COLO668 (cell line): Measurements from ENCODE around the gene NRROS.
"Not testable (repeated sequence)": the region's sequence is repeated elsewhere in the genome, so short reads cannot be mapped to it uniquely, and the experiment has no call there.

Source experiments
- DNase-seq: peaks from one replicate; lab custom pipeline; 2025; ENCODE audit not compliant: unreplicated experiment; lab: John Stamatoyannopoulos, UW

Gene NRROS

DNA sequence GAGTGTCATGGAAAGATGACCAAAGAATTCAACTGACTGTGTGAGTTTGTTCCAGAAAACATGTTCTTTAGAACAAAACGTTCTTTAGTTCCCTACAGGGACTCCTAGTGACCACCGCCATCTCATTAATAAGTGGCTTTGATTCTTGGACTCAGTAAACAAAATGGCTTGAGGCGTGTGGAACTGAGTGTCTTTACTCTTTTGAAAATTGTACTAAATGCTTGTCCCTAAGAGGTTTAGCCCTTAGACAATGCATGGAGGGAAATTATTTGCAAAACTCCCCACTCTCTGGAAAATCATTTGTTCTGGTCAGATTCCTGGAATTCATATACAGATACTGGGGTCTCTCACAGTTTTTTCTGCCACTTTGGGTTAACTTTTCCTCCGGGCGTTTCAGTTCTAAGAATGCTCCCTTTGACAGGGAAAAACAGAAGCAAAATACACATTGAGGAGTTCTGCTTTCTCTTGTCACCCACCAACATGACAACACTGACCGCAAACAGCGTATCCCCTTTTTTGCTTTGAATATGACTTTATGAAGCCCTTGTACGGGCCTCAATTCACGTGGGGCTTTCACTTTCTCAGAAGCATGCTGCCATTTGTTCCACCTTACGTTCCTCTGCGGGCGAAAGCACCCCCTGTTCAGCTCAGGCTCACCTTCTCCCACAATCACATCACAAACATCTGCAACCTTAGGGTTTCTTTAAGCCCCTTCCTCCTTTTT, 15.3 kb upstream of the NRROS start:
- DNase-seq: no peak

DNA sequence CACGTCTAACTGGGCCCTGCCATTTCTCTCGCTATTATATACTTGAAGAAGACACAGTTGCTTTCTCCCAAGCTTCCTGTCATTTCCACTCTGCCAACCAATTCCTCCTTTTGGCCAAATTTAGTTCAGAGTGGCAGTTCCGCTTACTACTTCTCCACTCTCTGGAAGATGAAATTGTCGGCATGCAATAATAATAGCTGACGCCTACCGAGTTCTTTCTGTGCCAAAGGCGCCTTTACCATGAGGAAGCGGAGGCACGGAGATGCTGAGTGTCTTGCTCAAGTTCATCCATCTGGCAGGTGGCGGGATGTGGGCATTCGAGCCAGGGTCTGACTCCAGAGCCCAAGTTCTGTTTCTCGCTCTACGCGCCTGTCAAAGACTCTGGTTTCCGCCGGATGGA, 14.6 kb upstream of the NRROS start:
- DNase-seq: no peak

DNA sequence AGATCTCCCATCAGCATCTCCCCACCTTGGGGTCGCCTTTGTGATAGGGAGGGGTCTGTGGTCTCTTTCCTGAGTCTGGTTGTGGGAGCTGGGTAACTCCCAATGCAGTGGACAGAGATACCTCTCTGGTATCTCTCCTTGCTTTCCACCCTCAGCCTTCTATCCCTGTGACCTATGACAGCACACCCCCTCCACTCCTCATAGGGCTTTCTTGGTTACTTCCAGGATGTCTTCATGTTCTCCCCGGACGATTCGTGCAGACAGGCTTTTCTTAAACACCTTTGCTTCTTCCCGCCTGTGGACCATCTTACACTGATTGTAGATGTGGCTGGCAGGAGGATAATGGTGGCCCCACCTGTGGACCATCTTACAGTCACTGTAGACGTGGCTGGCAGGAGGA, 14.2 kb upstream of the NRROS start:
- DNase-seq: no peak

DNA sequence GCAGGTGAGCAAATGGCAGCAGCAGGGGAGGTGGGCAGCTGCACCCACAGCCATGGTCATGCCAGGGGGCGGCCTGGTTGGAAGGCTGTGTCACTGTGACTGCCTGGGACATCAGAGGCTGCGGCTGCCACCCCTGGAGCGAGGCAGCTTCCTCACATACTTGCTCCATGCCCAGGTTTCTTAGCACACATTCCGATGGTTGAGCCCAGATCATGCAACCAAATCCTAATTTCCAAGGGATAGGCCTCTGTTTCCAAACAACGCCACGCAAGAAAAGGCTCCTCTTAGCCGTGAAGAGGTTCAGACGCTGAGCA, 11.6 kb upstream of the NRROS start:
- no peak for DNase-seq

DNA sequence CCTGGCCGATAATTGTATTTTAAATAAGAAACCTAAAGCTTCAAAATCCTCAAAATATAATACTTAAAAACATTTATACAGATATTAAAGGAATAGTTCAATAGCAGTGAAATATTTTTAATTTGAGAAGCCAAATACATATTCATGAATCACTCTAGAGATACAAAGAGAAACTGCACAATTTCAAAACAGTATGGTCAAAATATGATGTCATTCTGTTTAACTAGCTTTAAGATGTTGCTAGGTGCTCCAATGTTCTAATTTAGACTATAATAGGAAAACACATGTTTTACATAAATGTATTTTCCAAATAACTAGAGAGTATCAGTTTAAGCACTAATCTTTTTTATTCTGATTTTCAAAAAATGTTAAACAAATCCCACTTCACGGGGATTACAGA, 10.3 kb upstream of the NRROS start:
- DNase-seq: no peak

DNA sequence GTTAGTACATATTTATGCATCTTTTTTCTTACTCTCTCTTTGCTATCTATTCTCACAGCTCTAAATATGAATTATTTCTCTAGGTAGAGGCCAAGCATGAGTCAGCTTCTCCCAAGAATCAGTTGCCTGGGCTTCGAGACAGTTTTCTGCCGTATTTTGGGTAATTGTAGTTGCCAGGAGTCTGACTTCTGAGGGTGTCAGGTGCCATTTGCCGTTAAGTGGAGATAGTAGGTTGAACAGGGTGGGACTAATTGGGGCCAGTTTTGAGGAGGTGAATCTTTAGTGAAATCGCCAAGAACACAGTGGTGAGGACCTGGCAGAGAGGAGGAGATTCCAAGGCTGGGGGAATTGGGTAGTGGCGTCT, 7.8 kb upstream of the NRROS start:
- DNase-seq: no peak

DNA sequence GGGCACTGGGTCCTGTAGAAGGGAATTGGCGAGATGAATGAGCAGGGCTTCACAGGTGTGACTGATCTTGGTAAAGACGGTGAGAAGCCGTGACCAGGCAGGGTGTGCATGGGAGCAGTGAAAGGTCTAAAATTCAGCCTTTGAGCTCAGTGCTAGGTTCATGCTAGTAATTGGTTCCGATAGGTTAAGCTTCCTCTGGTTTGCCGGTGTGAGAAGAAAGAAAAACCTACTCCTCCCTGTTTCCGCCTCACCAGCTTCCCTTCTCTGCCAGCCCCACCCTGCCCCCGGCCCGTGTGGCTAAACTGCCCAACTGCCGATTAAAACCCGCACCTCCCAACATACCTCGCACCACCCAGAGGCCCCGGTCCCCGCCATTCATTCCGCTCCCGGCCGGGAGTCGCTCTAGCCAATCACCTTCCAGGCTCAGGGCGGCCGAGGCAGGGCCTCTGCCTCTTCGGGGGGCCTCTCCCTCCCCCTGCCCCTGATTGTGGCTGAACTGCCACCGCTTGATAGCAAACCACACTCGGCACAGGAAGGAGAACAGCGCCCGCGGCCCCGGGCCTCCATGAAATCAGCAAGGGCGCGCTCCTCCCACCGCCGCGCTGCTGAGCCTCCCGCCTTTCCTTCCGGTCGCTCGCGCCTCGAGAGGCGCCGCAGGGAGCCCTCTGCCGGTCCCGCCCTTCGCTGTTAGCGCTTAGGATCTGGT, 7.3 kb upstream of the NRROS start:
- DNase-seq: peak; percentile 76

DNA sequence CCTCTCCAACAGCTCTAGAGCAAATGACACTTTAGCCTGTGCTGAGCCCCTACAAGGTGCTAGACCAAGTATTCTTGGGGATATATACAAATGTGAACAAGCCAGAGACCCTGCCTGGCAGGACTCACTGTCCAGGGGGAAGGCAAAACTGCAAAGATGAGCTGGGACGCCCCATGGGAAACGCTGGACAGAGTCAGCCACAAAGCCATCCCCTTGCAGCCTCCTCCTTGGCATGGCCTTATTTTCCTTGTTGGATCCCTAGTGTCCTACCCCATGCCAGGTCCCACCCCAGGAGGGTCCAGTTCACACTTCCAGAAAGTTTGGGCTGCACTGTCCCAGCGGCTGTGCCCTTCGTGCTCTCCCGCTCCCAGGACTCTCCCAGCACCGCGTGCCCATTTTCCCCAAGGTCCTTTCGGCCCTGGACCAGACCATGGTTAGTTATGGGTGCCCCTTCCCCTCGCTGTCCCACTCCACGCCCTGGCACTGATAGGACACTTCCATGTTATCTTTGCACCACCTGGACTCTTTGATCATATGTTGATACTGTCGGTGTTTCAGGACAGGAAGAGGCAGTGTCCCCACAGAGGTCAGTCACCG, 5.8 kb upstream of the NRROS start:
- no peak for DNase-seq

DNA sequence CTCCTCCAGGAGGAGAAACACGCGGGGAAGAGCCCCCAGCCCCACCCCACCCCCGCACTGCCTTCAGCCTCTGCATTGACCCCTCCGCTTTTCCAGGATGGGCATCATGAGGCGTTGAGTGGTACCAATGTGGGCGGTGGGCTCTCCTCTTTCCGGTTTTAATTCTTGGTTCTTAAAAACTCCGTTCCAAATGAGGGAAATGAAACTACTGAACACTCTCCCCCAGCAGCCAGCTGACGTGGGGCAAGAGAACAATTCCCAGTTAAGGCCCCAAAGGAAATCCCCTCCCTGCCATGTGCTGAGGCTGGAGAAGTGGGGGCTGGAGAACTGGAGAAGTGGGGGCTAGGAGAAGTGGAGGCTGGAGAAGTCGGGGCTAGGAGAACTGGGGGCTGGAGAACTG, 5.3 kb upstream of the NRROS start:
- no peak for DNase-seq

DNA sequence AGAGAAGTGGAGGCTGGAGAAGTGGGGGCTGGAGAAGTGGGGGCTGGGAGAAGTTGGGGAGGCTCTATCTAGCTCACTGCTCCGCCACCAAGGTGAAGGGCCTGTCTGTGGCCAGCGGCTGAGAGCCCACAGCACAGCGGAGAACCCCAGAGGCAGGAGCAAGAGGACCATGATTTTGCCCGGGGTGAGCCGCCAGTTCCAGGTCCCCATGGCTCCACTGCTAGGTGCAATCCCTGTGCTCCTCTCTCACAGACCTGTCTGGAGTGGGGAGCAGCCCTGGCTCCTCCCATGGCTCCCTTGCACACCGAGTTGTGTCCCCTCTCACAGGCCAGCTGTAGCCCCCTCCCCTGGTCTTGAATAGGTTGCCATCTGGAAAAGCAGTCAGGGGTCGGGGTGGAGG, 4.7 kb upstream of the NRROS start:
- no peak for DNase-seq

DNA sequence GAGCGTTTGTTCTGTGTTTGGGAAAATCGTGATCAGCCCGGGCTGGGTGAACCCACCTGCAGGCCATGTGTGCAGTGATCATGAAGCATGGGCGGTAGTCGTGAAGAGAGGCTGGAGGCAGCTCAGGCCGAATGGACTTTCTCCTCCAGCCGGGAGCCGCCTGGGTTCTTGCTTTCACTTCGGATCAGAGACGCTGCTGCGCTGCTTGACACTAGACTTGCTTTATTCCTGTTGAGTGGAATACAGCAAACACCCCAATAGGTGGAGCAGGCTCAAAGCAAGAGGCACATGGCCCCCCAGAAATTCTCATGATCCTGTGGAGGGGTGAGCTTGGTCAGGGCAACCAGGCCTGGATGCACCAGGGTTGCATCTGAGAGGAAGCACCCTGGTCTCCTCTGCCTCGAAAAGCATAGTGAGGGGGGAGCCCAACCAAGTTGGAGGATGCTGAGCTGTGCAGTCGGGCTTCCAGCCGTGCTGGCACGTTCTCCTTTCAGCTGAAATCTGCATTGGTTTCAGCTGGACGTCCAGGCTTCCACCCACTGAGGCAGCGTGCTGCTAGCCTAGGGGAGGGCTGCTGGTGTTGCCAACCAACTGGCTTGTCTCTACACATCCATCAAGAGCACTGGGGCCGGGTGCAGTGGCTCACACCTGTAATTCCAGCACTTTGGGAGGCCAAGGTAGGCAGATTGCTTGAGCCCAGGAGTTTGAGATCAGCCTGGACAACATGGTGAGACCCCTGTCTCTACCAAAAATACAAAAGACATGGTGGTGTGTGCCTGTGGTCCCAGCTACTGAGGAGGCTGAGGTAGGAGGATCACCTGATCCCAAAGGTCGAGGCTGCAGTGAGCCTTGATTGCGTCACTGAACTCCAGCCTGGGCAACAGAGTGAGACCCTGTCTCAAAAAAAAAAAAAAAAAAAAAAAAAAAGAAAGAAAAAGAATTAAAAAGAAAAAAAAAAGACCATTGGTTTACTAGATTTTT, 2.8 kb upstream of the NRROS start:
- DNase-seq: no peak

DNA sequence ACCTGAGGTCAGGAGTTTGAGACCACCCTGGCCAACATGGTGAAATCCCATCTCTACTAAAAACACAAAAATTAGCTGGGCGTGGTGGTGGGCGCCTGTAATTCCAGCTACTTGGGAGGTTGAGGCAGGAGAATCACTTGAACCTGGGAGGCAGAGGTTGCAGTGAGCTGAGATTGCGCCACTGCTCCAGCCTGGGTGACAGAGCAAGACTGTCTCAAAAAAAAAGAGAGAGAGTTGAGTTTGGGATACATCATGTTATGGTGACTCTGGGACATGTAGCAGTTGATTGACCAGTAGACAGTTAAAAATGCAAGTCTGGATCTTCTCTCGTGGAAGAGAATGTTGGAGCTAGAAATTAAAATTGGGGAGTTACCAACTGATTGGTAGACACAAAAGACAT, 1.6 kb upstream of the NRROS start:
- not testable (repeated sequence) for DNase-seq

DNA sequence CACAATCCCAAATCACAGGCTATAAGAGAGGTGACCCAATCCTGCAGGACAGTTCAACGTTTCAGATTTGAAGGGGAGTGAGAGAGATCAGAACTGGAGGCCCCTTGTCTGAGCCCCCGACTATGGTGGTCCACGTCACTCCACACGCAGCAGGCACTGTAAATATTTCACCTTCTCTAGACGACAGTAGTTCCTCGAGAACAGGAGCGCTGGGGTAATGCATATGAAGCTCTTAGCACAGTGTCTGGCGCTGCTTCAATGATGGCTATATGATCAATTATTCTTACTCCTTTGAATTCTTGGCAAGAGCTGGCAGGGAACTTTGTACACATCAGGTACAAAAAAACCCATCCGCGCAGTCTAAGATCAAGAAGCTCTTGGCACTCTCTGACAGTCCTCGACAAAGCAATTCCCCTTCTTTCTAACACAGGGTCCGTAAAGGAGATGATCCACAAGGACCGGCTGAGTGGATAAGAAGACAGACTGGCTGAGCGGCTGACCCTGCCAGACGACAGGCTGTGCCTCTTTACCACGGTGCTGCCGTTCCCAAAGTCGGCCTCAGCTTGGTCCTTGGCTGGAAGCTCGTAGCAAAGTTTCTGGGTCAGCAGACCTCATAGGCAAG, 522 bp upstream of the NRROS start:
- DNase-seq: no peak

DNA sequence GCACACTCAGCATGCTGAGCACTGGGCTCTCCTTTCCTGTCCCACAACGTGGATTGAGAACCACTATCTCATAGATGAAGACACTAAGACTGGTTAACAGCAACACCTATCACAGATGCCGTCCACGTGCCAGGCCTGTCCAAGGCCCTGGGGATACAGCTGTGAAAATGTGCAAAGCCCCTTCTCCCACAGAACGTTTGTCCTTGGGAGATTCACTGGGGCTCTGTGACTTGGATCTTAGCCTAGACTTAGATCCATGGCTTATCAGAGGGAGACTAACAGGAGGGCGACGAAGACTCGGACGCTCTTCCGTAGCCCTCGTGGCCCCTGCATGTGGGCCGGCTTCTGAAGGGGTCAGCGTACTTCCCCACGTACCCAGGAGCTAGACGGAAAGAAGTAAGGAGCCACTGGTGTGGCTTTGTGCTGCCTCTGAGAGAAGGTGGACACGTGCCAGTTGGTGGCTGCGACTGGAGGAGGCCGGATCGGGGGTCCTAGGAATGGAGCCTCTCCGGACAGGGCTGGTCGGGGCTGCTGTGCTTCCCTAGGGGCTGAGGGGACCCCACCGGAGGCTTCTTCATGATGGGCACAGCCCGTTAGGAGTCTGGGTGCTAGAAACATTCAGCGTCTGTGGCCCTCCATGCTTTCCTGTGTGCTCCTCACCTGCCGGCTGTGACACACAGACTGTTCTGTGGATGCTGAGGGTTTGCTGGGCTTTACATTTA, 964 bp downstream of the NRROS start:
- no peak for DNase-seq

DNA sequence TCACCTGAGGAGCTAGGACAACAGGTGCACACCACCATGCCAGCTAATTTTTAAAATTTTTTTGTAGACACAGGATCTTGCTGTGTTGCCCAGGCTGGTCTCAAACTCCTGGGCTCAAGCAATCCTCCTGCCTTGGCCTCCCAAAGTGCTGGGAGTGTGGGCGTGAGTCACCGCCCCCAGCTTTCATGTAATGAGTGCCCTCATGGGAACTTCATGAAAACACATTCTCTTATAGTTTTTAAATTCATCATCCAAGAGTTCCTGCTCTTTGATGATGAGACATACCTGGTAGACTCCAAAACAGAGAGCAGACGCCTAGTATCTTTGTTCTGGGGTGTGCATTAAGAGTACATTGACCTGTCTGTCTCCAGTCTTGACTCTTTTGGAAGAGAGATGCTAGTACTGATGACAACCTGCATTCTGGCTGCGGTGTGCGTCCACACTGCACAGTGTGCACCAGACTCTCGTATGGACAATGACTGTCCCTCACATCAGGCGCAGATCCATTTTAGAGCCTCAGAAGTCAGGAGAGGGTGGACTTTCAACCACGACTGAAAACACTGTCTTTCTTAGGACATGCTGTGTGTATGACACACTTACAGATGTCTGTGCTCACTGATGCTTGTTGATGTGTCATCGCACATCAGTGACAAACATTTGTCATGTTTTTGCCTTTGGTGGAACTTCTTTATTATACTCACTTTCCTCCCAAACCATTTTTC, 2.0 kb downstream of the NRROS start:
- DNase-seq: no peak

DNA sequence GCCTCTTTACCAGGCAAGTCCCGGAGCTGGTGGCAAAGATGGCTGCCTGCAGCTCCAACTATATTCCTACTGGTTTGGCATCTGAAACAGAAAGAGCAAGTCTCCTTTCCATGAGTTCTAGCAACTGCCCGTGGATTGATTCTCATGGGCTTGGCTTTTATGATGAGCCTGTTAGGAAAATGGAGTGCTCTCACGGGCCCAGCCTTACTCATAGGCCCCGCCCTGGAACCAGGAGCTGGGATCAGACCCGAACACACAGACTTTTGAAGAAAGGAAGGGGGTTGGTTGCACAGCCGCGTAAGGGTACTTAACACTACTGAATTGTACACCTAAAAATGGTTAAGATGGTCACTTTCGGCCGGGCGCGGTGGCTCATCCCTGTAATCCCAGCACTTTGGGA, 2.9 kb downstream of the NRROS start:
- no peak for DNase-seq

DNA sequence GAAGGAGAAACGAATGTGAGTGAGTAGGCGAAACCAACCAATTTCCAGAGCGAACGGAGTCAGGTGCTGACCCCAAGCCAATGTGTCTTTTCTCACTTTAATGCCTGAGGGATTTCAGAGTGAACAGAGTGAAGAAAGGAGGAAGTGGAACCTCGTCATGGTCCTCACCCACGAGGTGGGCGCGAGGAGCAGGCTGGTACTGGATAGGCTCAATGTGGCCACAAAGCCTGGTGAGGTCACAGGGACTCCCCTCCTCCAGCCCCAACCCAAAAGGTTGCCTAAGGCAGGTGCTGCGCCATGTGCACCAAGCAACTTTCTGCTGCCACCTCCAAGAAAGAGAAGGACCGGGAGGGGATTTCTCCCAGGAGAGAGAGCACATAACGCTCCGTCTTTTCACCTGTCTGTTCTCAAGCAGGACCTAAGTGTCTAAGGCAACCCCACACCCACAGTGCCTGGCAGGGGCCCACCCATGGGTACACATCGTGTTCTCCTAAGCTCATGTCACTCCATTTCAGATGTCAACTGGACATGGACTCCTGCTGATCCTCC, 3.8 kb downstream of the NRROS start:
- no peak for DNase-seq

DNA sequence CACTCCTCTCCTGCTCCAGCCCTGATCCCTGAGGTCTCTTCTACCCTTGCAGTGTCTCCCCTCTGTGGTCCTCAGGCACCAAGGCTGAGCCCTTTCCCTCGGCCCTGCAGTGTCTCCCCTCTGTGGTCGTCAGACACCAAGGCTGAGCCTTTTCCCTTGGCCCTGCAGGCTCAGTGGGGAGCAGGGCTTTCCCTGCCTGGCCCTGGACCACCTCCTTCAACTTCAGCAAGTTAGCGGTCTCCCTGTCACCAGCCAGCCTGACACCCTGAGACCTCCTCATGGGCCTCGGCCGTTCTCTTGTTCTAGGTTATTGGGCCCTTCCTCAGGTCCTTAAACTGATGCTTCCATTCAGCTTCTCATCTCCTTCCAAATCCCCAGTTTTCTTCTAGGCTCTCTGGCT, 4.3 kb downstream of the NRROS start:
- DNase-seq: no peak

DNA sequence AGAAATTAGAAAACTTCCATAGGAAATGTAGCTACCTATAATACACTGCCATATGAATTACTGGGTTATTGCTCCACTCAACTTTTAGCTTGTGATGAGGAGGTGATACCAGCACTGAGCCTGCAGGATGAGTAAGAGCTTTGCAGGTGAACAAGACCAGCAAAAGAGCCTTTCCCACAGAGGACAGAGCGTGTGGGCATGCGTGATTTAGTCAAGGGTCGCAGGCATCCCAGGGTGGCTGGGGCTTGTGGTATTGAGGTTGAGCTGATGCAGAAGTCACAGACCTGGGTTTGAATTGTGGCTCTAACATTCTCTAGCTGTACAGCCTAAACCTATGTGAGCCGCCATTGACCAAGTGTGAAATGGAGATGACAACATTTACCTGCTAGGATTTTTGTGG, 5.6 kb downstream of the NRROS start:
- DNase-seq: no peak
